Hypothalamus (tissue), 51 donors: ENCODE results near the gene TPSD1.
"Not testable (repeated sequence)": the region's sequence is repeated elsewhere in the genome, so short reads cannot be mapped to it uniquely, and the experiment has no call there.

Experiments
- DNase-seq, 51 donors: peaks; one replicate each; lab custom pipeline; 2025; lab: John Stamatoyannopoulos, UW

The TPSD1 gene

DNA sequence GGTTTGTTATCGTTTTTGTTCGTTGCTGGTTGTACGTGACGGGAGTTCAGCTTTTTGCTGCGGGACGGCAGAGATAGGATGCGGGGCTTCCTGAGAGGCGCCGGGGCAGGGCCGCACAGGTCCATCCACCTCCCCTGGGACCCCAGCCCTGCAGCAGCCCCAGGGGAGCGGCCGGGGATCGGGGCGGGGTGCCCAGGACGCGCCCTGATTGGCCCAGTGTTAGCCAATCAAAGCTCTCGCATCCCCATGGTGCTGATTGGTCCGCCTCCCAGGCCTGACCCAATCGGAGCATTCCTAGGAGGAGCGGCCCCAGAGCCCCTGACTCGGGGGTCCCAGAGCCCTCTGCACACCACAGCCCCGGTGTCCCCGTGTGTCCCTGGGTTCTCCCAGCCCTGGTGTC lies 17.0 kb upstream of the TPSD1 start:
- peak in 1 of 51 donors; percentile 24 for DNase-seq

DNA sequence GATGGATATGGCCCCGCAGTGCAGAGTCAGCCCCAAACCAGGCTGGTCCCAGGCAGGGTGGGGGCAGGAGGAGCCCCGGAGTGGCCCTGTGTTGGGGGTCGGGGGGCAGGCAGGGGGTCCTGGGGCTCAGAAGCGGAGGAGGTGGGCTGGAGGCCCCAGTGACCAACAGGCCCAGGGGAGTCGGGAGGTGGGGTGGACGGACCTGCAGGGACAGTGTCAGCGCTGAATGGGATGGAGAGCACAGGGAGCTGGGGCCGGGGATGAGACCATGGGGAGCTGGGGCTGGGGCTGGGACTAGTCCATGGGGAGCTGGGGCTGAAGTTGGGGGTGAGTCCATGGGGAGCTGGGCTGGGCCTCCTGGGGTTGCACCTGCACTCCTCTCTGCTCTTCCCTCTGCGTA lies 16.3 kb upstream of the TPSD1 start:
- DNase-seq: not testable (repeated sequence)

DNA sequence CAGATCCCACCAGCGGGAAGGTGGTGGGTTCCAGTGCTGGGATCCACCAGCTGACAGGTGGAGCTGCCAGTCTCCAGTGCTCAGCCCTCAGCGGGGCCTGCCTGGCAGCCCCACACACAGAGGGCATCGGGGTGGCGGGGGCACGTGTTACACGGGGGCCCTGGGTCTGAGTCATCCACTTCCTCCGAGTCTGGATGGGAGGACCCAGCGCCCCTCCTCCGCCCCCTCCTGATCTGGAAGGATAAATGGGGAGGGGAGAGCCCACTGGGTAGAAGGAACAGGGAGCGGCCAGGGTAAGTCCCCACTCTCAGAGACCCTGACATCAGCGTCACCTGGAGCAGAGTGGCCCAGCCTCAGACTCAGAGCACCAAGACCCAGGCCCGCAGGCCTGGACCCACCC lies 15.4 kb upstream of the TPSD1 start, which contains the start of gene TPSAB1:
Gene TPSAB1, plus strand, starts transcription at position 270 of the 400 bp plus-strand sequence. CDS start 234 bp downstream, outside the sequence.
- not testable (repeated sequence) for DNase-seq

DNA sequence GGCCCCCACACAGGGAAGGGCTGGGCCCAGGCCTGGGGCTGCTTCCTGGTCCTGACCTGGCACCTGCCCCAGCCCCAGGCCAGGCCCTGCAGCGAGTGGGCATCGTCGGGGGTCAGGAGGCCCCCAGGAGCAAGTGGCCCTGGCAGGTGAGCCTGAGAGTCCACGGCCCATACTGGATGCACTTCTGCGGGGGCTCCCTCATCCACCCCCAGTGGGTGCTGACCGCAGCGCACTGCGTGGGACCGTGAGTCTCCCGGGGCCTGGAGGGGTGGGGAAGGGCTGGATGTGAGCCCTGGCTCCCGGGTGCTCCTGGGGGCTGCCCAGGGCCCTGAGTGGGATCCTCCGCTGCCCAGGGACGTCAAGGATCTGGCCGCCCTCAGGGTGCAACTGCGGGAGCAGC lies 14.8 kb upstream of the TPSD1 start:
- DNase-seq: not testable (repeated sequence)

DNA sequence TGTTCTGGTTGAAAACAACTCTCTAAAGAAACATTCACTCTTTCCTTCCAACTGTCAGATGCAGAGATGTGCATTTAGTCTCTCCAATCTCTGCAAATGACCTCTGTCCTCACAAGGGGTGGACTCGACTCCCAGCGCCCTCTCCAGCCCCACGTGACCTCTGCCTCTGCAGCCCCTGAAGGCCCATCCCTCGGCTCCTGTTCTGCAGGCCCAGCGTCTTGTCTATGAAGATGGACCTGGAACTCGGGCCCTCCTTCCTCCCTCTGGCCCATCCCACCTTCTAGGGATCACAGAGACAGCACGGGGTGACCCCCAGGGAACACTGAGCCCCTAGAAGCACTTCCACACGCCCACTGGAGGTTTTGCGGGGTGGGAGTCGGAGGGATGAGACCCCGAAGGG lies 12.5 kb upstream of the TPSD1 start:
- DNase-seq: not testable (repeated sequence)

DNA sequence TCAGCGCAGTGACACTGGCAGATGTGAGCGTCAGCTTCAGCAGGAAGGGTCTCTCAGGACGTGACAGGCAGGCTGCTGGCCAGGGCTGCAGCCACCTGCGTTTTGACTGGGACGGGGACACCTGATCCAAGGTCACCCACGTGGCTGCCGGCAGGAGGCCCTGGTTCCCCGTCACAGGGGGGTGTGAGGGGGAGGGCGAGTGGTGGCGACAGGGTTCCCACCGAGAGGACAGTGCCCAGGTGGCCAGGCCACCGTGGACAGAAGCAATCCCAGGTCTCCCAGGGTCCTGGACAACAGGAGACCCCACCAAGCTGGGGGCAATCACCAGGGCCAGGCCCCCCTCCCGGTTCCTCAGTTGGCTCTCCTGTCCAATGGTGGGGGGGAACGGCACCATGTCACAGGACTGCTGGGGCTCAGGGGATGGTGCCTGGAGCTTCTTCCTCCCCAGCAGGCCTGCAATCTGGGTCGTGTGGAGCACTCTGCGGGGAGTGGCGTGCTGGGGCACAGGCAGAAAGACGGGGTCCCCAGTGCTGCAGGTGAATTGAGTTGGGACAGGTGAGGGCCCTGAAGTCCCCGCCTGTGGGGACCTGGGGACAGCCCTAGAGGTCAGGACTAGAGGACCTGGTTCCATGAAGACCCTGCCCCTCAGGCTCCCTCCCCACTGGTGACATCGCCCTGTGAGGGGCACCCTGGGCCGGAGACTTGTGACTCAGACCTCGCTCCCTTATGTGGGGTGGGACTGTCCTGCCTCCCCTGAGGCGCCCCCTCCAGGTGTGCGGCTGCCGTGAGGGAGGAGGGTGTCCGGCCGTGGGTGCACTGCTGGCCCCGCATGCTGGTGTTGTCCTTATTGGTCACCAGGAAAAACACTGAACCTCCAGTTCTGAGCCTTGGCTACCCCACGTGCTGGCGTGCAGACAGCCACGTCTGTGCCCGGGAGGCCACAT lies 11.7 kb upstream of the TPSD1 start:
- DNase-seq: not testable (repeated sequence)

DNA sequence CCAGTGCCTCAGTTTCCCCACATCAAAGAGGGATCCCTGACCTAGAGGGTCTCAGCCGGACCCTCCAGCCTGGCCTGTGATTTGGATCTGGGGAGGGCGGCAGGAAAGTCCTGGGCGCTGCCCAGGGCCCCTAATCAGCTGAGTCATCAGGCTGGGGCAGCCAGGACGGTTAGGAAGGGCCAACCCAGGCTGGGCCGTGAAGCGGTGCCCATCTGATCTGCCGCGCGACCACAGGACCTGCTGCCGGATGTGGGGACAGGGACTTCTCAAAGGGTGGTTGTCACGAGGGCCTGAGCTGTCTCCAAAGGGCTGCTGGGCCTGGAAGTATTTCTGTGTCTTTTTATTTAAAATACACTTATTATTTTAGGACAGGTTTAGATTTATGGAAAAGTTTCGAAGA lies 11.0 kb upstream of the TPSD1 start:
- no peak for DNase-seq

DNA sequence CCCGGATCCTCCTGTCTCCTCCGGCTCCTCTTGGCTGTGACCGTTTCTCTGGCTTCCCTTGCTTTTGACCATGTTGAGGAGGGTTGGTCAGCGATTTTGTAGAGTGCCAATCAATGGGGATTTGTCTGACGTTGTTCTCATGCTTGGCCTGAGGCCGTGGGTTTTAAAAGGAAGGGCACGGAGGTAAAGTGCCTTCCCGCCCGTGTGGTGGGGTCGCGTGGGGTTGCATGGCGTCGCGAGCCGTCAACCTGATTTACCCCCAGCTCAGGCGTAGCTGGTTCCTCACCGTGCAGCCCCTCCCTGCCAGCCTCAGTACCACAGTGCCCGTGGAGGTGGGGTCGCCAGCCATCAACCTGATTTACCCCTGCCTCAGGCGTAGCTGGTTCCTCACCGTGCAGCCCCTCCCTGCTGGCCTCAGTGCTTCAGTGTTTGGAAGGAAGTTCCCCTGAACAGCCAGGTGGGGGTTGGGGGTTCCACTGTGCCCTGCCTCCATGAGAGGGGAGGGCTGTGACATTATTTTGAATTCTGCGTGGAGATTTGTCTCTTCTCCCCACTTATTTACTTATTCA lies 10.3 kb upstream of the TPSD1 start:
- no peak for DNase-seq

DNA sequence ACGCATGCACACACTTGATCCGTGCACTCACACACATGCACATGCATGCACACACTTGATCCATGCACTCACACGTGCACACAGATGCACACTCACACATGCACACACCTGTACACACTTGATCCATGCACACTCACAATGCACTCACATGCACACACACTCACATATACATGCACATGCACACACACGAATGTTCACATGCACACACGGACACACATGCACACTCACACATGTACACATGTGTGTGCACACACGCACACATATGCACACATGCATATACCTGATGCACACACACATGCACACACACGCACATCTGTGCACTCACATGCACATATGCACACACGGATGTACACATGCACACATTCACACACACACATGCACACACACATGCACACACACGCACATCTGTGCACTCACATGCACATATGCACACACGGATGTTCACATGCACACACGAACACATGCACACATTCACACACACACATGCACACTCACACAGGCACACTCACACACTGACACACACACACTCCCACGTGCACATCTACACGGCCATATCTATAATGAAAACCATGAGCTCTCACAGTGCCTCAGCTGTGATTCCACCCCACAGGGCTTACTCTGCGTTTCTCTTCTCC lies 7.8 kb upstream of the TPSD1 start:
- not testable (repeated sequence) for DNase-seq

DNA sequence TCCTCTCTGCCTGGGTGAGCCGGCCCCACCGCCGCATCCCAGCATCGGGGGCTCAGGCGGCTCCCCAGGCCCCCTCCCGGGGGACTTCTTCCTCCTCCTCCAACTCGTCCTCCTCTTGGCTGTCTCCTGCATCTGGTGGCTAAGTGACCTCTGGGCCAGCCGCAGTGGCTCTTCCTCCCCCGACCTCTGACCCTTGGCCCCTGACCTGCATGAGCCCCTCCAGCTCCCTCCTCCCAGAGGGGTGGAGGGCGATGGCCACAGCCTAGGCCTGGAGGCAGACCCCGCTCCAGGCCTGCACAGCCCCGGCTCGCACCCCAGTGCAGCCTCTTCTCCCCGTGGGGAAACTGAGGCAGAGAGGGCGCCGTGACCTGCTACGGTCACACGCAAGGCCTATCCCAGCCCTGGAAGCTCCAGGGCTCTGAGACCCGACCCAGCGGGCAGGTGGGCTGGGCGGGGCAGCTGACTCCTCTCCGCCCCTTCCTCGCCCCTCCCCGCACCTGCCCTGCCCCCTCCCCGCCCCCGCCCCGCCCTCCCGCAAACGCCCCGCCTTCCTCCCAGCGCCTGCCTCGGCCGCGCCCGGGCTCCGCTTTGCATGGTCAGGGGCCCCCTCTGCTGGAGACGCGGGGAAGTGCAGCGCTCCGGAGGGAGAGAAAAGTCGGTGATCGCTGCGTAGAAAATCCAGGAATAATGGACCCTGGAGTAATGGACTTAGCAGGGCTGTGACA lies 6.7 kb upstream of the TPSD1 start:
- DNase-seq: not testable (repeated sequence)

DNA sequence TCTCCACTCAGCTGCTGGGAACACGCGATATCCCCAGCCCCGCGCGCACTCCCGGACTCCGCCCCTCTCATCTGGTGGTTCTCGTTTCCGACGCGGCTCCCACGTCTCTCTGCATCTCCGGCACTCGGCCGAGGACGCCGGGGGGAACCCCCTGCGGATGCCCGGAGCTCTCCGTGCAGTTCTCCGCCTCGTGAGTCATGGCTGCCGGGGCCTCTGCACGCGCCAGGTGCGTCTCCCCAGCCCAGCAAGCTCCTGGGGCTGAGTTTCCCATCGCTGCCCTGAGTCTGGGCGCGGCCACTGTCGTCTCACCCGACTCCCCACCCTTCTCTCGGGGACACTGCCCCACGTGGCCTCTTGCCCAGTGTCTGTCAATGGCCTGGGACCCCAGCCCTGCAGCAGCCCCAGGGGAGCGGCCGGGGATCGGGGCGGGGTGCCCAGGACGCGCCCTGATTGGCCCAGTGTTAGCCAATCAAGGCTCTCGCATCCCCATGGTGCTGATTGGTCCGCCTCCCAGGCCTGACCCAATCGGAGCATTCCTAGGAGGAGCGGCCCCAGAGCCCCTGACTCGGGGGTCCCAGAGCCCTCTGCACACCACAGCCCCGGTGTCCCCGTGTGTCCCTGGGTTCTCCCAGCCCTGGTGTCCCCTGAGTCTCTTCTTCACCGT lies 2.0 kb upstream of the TPSD1 start:
- not testable (repeated sequence) for DNase-seq

DNA sequence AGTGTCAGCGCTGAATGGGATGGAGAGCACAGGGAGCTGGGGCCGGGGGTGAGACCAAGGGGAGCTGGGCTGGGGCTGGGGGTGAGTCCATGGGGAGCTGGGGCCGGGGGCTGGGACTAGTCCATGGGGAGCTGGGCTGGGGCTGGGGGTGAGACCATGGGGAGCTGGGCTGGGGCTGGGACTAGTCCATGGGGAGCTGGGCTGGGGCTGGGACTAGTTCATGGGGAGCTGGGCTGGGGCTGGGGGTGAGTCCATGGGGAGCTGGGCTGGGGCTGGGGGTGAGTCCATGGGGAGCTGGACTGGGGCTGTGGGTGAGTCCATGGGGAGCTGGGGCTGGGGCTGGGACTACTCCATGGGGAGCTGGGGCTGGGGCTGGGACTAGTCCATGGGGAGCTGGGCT lies 1.0 kb upstream of the TPSD1 start:
- DNase-seq: not testable (repeated sequence)

DNA sequence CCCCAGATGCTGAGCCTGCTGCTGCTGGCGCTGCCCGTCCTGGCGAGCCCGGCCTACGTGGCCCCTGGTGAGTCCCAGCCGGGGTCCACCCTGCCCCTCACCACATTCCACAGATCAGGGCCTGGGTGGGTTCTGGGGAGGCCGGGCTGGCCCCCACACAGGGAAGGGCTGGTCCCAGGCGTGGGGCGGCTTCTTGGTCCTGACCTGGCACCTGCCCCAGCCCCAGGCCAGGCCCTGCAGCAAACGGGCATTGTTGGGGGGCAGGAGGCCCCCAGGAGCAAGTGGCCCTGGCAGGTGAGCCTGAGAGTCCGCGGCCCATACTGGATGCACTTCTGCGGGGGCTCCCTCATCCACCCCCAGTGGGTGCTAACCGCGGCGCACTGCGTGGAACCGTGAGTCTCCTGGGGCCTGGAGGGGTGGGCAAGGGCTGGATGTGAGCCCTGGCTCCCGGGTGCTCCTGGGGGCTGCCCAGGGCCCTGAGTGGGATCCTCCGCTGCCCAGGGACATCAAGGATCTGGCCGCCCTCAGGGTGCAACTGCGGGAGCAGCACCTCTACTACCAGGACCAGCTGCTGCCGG lies 516 bp downstream of the TPSD1 start:
- not testable (repeated sequence) for DNase-seq

DNA sequence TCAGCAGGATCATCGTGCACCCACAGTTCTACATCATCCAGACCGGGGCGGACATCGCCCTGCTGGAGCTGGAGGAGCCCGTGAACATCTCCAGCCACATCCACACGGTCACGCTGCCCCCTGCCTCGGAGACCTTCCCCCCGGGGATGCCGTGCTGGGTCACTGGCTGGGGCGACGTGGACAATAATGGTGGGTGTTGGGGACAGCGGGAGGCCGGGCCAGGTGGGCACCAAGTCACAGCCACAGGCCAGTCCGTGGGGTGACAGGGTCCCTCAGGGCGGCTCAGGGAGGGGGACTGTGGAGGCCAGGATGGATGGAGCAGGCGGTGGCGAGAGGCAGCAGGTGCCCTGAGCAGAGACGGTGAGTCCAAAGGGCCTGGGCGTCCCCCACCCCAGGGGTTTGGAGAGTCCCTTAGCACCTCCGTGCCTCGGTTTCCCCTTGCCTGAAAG lies 1.0 kb downstream of the TPSD1 start:
- no peak for DNase-seq

DNA sequence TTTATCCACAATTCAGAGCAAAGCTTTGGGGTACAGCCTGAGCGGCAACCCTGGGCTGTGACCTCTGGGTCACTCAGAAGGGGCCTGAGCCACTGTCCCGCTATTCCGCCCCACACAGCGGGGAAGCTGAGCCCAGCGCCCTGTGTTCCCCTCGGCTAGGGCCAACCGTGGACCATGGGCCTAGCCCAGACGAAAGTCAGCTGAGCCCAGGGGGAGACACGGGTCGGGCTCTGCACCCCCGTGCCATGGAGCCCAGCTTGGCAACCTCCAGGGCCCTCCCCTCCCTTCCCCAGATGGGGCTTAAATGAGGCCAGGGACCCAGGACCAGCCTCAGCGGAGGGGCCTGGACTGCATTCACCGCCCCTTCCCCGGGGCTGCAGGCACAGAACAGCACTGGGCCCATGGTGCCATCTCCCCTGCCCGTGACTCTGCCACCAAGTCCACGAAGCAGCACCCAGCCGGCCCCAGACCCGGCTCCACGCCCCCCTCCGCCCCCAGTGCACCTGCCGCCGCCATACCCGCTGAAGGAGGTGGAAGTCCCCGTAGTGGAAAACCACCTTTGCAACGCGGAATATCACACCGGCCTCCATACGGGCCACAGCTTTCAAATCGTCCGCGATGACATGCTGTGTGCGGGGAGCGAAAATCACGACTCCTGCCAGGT lies 1.8 kb downstream of the TPSD1 start:
- no peak for DNase-seq

DNA sequence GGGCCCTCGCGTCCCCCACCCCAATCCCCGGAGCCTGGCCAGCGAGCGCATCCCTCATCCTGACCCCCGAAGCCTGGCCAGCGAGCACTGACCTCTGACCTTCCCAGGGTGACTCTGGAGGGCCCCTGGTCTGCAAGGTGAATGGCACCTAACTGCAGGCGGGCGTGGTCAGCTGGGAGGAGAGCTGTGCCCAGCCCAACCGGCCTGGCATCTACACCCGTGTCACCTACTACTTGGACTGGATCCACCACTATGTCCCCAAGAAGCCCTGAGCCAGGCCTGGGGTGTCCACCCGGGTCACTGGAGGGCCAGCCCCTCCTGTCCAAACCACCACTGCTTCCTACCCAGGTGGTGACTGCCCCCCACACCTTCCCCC lies 2.3 kb downstream of the TPSD1 start:
- no peak for DNase-seq

DNA sequence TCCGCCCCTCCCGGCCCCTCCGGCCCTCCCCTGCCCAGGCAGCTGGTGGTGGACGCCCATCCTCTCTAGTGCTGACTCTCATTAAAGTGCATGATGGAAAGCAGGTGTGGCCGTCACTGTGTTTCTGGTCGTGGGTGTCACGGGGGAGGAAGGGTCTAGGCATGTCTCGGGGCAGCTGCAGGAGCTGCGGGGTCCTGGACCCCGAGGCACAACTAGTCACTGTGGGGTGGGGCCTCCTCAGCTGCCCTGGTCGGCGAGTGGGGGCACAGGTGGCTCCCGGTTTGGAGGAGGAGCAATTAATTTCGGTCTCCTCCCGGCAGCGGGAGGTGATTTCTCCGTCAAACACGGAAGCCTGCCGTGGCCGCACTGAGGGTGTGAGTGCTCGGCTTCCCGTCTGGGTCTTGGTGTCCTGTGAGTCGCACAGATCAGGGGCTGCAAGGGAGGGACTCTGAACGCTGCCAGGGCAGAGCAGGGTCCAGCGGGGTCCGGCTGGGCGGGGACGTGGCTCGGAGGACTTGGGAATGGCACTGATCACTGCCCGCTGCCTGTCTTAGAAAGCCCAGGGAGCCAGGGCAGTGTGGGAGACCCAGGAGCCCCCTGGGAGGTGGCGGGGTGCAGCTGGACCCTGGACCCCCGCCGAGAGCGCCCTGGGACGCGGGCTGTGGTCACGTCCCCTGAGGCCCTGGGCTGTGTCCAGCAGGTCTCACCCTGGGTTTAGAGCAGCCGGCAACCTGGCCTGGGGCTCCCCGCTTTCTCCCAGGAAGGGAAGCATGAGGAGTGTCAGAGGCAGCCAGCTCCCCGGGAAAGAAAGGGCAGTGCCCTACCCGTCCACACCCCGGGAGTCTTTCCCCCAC lies 3.3 kb downstream of the TPSD1 start:
- DNase-seq: no peak

DNA sequence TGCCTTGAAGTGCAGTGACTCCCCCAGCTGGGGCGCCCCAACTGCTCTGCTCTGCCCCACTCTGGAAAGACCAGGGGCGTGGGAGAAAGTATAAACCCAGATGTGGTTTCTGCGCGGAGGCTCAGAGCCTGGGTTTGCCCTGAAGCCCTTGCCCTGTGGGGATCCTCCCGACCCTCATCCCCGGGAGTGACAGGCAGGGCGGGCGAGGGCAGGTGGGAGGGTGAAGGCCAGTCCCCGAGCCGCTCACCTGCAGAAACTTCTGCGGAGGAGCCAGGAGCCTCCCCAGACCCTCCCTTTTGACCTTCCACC lies 3.8 kb downstream of the TPSD1 start:
- no peak for DNase-seq
